Renal pelvis (tissue), 4 donors: ENCODE results near the gene ST8SIA5. TPM values are rescaled to one million over a fixed set of nuclear protein-coding genes. Genes with fewer than 3 reads are reported as not detected.

Experiments
- DNase-seq: peaks from one replicate; pipeline ENCODE4 v3.0.0-alpha.2; 2013
- polyA plus RNA-seq, 3 donors: library from polyadenylated mRNA; unstranded; fragments of 120-200 nt; gene quantifications; one replicate each; pipeline ENCODE4 v1.2.1, GENCODE V29; 2013; ENCODE audit not compliant: insufficient read length in 3 of 3

The ST8SIA5 gene
- polyA plus RNA-seq, 3 donors, result 0.78 to 1.1 (median 0.86) TPM

GRCh38 chr18:46672062-46672970, 84.5 kb downstream of the ST8SIA5 start:
- DNase-seq, result no peak

- DNase-seq, result no peak
These were observed 88.2 kb downstream of the ST8SIA5 start for GRCh38 chr18:46668694-46669093.

DNA sequence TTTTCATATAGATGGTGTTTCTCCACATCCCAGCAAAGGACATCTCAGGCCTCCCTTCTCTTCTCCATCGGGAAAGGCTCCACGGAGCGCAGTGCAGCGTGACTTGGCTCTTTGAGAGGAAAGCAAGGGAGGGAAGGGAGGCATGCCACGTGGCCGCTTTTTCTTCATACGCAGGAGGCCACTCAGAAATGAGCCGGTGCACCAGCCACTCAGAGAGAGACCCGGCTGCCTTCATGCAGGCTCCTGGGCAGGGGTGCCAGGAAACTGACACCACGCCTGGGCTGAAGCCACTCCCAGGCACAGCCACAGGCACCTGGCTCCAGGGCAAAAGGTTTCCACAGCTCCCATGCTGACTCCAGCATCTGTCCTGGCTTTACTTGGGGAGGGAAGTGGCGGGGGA, 88.7 kb downstream of the ST8SIA5 start:
- no peak for DNase-seq

- no peak for DNase-seq
These were observed 93.3 kb downstream of the ST8SIA5 start for GRCh38 chr18:46663539-46663938.

DNA sequence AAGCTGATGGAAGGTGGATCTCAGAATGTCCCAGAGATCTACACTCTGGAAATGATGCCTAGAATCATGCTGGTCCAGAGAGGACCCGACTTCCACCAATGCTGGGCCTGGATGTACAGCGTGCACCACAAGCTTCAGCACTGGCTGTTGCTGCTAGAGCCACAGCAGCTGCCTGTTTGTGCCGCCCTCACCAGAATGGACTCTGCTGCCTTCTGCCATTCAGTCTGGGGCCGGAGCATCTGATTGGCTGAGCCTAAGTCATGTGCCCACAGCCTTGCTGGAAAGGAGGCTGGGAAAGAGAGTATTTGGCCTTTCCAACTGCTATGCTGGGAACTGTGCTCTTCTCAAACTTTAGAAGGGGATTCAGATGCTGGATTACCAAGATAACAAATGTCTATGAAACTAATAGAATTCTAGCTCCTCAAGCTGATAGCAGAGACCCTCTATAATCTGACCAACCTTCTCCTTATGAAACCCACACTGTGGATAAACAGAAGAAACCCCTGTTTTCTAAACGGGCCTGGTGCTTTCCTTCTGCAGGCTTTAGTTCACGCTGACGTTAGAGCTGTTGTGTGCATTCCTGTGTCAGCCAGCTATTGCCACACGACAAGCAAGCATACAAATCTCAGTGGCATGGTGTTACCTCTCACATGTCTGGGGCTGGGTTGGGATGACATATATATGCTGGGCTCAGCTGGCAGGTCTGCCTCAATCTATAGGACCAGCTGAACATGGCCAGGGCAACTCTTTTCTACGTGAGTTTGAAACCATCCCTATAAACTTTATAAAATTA, 95.7 kb downstream of the ST8SIA5 start:
- DNase-seq, result no peak

DNA sequence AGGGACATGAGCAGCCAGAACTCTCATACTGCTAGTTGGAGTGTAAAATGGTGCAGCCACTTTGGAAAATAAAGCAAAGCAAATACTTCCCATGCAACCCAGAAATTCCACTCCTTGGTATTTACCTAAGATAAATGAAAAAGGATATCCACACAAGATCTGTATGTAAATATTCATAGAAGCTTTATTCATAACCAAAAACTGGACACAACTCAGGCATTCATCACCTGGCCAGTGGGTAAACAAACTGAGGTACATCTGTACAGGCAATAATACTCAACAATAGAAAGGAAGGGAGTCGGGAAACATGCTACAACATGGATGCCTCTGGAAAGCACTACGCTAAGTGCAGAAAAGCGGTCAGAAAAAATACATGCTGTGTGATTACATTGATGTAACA, 97.4 kb downstream of the ST8SIA5 start:
- DNase-seq, result no peak

DNA sequence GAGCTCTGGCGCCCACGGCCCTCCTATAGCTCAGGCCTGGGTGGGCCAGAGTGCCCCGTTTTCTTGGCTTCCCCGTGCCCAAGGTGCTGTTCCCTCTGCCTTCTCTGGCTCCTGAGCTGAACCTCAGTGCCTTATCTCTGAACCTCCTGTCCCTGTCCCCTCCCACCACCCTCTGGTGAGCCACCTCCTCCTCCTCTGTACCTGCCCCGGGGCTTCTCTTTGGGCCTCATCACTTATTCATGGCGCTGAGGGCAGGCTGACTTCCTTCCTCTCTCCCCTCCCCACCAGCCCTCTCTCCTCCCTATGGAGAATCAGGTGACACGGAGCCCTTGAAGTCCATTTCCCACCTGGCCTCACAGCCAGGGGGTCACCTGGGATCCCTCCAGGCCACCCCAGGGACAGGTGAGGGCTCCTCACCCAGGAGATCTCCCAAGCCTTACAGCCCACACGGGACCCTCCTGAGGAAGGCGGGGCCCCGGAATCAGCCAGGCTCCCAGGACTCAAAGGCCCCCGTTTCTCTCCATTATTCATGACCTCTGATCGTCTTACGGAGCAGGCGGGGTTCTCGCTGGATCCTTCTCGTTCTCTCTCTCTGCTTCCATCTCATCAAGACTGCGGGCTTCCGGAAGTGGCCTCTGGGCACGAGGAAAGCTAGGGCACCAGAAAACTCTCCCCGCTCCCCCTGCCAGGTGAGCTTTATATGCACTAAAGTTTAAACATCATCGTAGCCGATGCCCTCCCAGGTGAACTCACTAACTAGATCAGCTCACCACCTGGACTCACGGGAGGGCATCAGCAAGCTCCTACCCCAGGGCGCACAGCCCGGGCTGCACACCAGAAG, 99.5 kb downstream of the ST8SIA5 start, which contains the start of gene LOXHD1:
LOXHD1 (minus strand) TSS at position 106 of the 841 bp plus-strand sequence. CDS start 187 bp downstream, outside the sequence.
- no peak for DNase-seq

DNA sequence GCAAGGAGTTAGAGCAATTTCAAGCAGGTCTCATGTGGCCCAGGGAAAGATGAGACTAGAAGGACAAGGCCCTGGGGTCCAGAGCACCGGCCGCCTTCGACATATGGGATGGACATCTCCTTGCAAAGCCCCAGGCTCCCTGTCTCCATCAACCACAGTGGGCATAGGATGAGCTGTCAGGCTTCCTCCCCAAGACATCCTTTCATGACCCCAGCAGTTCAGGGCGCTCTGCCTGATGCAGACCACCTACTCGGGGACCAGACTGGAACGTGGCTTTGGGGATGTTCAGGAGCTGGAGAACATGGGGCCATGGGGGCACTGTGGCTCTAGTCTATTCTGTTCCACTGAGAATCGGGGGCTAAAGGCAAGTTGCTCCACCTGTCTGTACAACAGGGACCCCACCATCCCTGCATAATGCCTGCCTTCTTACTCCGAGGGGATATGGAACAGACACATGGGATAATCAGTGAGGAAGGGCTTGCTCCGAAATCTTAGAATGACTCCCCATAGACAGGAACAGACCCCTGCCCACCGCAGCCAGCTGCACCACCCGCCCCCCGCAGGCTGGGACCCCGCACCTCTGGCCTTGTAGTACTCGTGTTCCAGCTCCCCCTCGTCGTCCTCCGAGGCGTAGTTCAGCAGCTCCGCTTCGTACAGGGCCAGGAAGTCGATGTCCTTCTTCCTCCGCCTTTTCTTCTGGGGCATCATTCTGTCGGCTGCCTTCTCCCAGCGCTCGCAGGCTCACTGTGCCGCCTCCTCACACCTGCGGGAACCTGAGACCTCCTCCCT, 100.3 kb downstream of the ST8SIA5 start:
- DNase-seq, result no peak

GRCh38 chr18:46652372-46652771, 104.5 kb downstream of the ST8SIA5 start:
- DNase-seq, result no peak

DNA sequence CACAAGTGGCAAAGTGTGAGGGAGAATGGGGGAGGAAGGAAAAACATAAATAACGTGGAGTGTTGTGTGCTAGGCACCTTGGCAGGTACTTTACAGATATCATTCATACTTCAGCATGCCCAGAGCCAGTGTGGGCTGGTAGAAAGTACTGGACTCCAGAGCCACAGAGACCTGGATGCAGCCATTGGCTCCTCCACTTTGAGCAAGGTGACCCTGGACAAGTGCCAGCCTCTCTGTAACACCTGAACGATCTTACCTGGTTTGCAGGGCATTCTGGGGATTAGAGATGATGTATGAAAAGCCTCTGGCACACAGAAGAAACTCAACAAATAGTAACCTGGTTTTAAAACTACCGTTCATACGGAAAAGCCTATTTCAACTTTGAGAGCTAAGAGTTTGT, 106.2 kb downstream of the ST8SIA5 start:
- no peak for DNase-seq

- no peak for DNase-seq
These were observed 107.6 kb downstream of the ST8SIA5 start for GRCh38 chr18:46649071-46649862.

DNA sequence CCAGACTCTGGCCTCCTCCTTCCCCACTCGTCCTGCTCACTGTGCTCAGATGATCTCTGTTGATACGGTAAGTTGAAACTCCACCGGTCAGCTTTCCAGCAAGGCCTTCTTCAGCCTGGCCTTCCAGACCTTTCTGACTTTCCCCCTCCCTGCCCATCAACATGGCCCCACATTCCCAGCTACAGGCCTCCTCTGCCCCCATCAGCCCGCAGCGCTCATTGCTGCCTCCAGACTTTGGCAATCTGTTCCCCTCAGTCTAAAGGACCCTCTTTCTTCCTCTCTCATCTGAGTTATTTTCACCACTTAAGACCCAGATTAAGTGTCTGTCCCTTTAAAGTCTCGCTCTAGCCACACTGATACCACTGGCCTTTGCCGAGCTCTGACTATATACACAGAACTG, 110.4 kb downstream of the ST8SIA5 start:
- no peak for DNase-seq

- DNase-seq, result no peak
These were observed 114.3 kb downstream of the ST8SIA5 start for GRCh38 chr18:46642561-46642960.

DNA sequence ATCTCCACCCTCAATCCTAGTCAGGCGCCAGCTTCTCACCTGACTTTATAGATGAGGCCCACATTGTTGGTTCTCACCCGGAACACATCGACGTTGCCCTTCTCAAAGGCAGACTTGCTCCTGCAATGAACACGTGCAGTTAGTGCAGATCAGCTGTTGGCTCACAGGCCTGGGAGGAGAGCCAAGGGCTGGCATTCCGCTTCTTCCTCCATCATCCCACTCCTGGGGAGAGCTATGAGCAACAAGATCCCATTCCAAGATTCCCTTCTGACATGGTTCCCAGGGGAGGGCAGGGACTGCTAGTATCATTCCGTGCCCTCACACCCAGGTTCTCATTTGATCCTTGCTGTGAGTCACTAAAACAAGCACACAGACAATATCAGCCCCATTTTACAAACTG, 114.9 kb downstream of the ST8SIA5 start:
- no peak for DNase-seq

GRCh38 chr18:46639386-46639785, 117.5 kb downstream of the ST8SIA5 start:
- DNase-seq, result no peak

DNA sequence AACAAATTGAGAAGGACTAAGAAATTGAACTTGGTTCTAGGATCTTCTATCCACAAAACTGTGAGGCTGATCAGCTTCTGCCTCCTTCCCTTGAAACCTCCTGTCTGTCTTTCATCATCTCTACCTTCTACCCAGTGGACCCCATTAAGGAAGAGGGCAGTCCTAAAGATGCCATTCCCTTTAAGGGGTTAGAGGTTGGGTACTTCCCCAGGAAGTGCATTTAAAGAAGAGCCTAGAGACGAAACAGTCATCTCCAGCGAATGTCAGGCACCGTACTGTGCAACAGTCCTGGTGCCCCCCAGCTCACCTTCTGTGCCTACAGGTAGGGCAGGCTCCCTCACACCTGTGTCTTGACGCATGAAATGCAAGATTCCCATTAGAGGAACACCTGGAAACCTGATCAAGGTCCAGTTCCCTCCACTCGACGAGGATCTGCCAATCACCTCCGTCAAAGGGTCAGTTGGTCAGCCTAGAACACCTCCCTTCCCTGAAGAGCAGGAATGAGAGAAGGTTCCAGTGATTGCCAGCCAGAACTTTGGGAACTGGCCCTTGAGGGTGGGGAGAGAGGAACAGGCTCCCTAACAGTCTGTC, 120.7 kb downstream of the ST8SIA5 start:
- DNase-seq, result no peak

DNA sequence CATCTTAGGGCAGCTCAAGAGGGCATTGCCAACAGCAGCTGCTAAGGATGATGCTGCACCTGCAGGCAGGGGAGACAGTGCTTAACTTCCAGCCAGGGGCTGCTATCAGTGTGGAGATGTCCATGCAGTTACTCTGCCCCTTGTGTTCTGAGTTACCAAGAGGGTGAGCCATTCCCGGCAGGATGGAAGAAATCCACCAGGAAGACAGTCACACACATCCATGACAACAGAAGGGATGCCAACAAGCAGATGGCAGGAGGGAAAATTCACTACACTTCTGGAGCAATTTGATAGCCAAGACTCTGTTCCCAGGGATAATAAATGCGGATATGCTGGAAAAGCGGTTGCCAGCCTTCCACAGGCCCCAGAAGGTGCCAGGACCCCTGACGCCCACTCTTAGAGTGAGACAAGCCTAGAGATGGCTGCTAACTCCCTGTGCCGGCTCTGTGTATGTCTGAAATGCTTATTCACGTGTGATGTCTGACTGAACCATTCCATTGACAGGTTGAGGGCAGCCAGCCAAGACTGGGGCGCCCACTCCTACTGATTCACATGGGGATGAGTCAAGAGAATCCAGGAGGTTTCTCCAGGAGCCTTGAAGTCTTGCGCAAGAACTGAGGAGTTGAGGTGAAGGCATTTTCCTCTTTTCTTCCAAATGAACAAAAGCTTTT, 124.3 kb downstream of the ST8SIA5 start:
- DNase-seq, result no peak

DNA sequence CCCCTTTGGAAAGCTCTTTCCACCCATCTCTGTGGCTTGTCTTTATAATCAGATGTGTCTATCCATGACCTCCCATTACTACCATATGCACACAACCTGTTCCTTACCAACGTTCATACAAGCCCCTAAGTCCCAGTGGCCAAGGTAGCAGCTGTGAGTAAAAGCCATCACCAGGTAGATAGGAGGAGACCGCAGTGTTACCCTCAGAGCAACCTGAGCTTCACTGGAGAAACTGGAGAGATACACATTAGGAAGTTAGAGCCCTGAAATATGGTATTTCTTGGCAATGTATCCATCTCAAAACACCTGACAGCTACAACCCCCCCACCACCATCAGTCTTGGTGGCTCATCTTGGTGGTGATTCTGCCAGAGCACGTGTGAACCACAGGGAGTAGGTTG, 125.9 kb downstream of the ST8SIA5 start:
- no peak for DNase-seq

DNA sequence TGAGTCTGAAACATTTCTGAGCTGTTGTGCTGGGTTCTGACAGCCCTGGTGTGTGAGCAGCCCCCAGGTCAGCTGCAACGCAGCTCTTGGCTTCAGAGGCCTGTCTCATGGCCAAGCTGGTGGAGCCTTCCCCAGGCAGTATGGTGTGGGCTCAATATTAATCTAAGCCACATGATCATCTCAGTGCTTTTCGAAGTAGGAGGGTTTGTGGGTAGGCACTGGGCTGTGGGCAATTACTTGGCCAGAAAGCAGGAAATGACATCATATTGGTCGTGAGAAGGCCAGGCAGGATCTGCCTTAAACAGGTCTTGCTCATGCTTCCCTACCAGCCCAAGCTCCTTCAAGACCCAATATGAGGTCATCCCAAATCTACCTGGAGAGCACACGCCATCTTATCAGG, 126.7 kb downstream of the ST8SIA5 start:
- DNase-seq, result no peak
